ENCODE results near the gene XPO4.
A peak's percentile ranks its signal among the peaks of the same experiment; 100 is the strongest.
"Not testable (repeated sequence)": the region's sequence is repeated elsewhere in the genome, so short reads cannot be mapped to it uniquely, and the experiment has no call there.

XPO4 gene

DNA sequence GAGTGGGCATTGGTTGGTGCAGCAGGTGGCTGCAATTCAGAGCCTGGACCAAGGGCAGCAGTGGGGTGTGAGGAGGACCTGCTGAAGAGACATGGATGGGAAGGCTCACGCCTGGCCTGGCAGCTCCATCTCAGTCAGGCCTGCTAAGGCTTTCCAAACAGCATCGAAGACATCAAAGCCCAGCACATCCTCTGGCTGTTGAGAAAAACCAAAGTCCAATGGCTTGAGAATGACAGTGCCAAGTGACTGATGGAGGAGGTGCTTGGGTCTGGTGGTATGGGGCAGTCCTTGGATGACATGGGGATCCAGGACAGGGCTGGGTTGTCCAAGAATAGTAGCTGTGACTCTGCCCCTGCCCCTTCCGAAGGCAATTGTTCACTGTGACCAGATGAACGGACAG, 19.0 kb upstream of the XPO4 start:
- H3K27me3 ChIP-seq (ENCODE audit: control insufficient read depth, insufficient read depth, low read length) = peaks cover 4% of the 10 kb centered on the region
- no peaks in the 10 kb centered on the region for H3K36me3 ChIP-seq (ENCODE audit: control insufficient read depth, insufficient read depth, low read length)
- no peak overlapping the region for H3K4me3 ChIP-seq (ENCODE audit: low read length)
- no peak overlapping the region for H3K9ac ChIP-seq (ENCODE audit: low read length)
- H3K4me1 ChIP-seq (ENCODE audit: control insufficient read depth, insufficient read depth, low read length) = no peaks in the 10 kb centered on the region
- H3K9me3 ChIP-seq (ENCODE audit: control insufficient read depth, low read length) = no peaks in the 10 kb centered on the region

DNA sequence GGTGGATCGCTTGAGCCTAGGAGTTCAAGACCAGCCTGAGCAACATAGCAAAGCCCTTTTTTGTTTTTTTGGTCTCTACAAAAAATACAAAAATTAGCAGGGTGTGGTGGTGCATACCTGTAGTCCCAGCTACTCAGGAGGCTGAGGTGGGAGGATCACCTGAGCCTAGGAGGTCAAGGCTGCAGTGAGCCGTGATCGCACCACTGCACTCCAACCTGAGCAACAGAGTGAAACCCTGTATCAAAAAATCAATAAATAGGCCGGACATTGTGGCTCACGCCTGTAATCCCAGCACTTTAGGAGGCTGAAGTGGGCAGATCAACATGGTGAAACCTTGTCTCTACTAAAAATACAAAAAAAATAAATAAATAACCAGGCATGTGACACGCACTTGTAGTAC, 13.1 kb upstream of the XPO4 start:
- H3K4me1 ChIP-seq (ENCODE audit: control insufficient read depth, insufficient read depth, low read length); H3K36me3 ChIP-seq (ENCODE audit: control insufficient read depth, insufficient read depth, low read length); H3K27me3 ChIP-seq (ENCODE audit: control insufficient read depth, insufficient read depth, low read length); H3K9me3 ChIP-seq (ENCODE audit: control insufficient read depth, low read length); H3K4me3 ChIP-seq (ENCODE audit: low read length); H3K9ac ChIP-seq (ENCODE audit: low read length): not testable (repeated sequence)

DNA sequence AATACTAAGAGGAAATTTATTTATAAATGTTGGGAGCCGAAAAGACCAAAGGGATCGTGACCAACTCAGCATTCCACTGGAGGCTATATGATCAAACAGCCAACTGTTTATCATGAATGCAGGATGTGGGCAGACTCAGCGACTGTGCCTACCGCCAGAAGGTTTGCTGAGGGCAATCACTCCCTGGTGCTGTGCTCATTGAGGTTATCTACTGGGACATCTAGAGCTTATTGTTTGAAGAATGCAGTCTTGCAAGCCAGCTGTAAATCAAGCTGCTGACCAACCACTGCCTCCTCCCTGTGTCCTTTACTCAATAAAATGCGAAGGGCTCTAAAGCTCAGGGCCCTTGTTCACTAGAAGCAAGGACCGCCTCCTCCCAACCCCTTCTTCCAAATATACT, 8.5 kb upstream of the XPO4 start:
- H3K9me3 ChIP-seq (ENCODE audit: control insufficient read depth, low read length) = no peaks in the 10 kb centered on the region
- H3K4me1 ChIP-seq (ENCODE audit: control insufficient read depth, insufficient read depth, low read length) = no peaks in the 10 kb centered on the region
- no peak overlapping the region for H3K9ac ChIP-seq (ENCODE audit: low read length)
- H3K27me3 ChIP-seq (ENCODE audit: control insufficient read depth, insufficient read depth, low read length) = no peaks in the 10 kb centered on the region
- H3K4me3 ChIP-seq (ENCODE audit: low read length) = no peak overlapping the region
- no peaks in the 10 kb centered on the region for H3K36me3 ChIP-seq (ENCODE audit: control insufficient read depth, insufficient read depth, low read length)

DNA sequence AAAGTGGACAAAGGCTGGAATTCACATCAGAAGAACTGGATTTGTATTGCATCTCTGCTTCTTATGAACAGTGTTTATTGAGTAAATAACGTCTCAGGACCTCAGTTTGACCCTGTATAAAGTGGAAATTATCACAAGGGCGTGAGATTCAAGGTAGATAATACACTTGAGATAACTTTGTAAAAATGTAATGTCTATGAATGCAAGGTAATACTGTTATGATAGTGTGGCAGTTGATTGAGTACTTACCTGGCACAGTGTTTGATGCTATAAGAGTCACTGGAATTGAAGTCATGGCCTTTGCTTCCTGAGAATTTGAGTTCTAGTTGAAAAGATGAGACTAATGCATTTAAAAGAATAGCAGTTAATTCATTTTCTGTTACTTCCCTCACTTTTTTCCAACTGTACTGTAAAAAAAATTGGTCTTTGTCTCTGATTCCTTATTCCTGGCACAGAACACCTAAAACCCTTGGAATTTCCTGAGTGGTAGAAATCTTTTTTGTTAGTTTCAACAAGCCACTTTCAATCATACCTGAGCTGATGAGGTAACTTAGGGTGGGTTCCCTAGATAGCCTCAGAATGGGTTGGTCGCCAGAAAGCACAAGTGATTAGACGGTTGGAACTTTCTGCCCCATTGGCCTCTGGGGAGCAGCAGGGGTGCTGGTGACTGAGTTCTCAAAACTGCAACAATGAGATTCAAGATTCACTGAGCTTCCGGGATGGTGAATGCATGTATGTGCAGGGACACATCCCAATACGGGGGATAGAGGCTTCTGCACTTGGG, 6.4 kb upstream of the XPO4 start:
- no peak overlapping the region for H3K4me3 ChIP-seq (ENCODE audit: low read length)
- no peaks in the 10 kb centered on the region for H3K27me3 ChIP-seq (ENCODE audit: control insufficient read depth, insufficient read depth, low read length)
- no peaks in the 10 kb centered on the region for H3K4me1 ChIP-seq (ENCODE audit: control insufficient read depth, insufficient read depth, low read length)
- no peaks in the 10 kb centered on the region for H3K9me3 ChIP-seq (ENCODE audit: control insufficient read depth, low read length)
- no peak overlapping the region for H3K9ac ChIP-seq (ENCODE audit: low read length)
- no peaks in the 10 kb centered on the region for H3K36me3 ChIP-seq (ENCODE audit: control insufficient read depth, insufficient read depth, low read length)

- Histone ChIP-seq H3K36me3 (ENCODE audit: control insufficient read depth, insufficient read depth, low read length) (no peaks in the 10 kb centered on the region), H3K9me3 (ENCODE audit: control insufficient read depth, low read length) (no peaks in the 10 kb centered on the region), H3K4me3 (ENCODE audit: low read length) (no peak overlapping the region), H3K27me3 (ENCODE audit: control insufficient read depth, insufficient read depth, low read length) (no peaks in the 10 kb centered on the region), H3K9ac (ENCODE audit: low read length) (no peak overlapping the region), H3K4me1 (ENCODE audit: control insufficient read depth, insufficient read depth, low read length) (no peaks in the 10 kb centered on the region)
These were observed 2.4 kb upstream of the XPO4 start for GRCh38 chr13:20904908-20905307.

- Histone ChIP-seq H3K9me3 (ENCODE audit: control insufficient read depth, low read length) (no peaks in the 10 kb centered on the region), H3K36me3 (ENCODE audit: control insufficient read depth, insufficient read depth, low read length) (no peaks in the 10 kb centered on the region), H3K4me1 (ENCODE audit: control insufficient read depth, insufficient read depth, low read length) (no peaks in the 10 kb centered on the region), H3K9ac (ENCODE audit: low read length) (peak overlapping the region; percentile 86), H3K4me3 (ENCODE audit: low read length) (peak overlapping the region; percentile 35), H3K27me3 (ENCODE audit: control insufficient read depth, insufficient read depth, low read length) (no peaks in the 10 kb centered on the region)
These were observed 574 bp upstream of the XPO4 start for GRCh38 chr13:20903164-20903475.

DNA sequence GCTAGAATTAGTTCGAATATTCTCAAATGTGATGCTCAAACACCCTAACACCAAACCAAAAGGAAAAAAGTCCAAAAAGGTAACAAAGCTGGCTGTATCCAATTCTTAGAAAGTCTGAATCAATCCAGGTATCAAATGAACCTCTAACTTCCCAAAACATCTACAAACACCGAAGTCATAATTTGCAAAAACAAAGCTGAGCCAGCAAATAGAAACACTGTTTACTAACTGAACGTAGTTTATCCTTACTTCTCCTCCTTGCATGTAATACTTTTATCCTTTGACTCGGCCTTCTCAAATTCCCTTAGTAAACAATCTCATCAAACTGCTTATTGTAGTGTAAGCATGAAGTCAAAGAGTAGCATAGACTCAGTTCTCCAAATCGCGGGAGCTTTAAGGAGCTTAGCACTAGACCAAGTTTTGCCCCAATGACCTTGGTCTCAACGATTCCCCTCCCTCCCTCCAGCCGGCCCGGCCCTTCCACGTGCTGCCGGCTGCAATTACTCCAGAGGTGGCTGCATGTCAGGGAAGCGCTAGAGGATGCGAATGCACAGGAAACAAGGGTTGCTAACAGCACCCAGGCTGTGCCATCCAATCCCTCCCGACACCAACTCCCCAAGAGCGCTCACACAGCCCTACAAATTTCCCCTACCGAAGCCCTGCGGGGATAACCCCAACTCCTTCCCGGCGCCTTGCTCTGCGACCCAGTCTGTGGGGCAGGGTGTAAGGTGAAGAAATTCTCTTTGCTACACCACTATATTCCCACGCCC, 693 bp downstream of the XPO4 start:
- H3K9me3 ChIP-seq (ENCODE audit: control insufficient read depth, low read length) = no peaks in the 10 kb centered on the region
- H3K9ac ChIP-seq (ENCODE audit: low read length) = peak overlapping the region; percentile 86
- no peaks in the 10 kb centered on the region for H3K36me3 ChIP-seq (ENCODE audit: control insufficient read depth, insufficient read depth, low read length)
- H3K4me1 ChIP-seq (ENCODE audit: control insufficient read depth, insufficient read depth, low read length) = no peaks in the 10 kb centered on the region
- H3K27me3 ChIP-seq (ENCODE audit: control insufficient read depth, insufficient read depth, low read length) = no peaks in the 10 kb centered on the region
- peak overlapping the region; percentile 71 for H3K4me3 ChIP-seq (ENCODE audit: low read length)

- no peaks in the 10 kb centered on the region for H3K36me3 ChIP-seq (ENCODE audit: control insufficient read depth, insufficient read depth, low read length)
- no peaks in the 10 kb centered on the region for H3K4me1 ChIP-seq (ENCODE audit: control insufficient read depth, insufficient read depth, low read length)
- no peaks in the 10 kb centered on the region for H3K27me3 ChIP-seq (ENCODE audit: control insufficient read depth, insufficient read depth, low read length)
- H3K9me3 ChIP-seq (ENCODE audit: control insufficient read depth, low read length) = no peaks in the 10 kb centered on the region
- no peak overlapping the region for H3K4me3 ChIP-seq (ENCODE audit: low read length)
- H3K9ac ChIP-seq (ENCODE audit: low read length) = no peak overlapping the region
These were observed 8.3 kb downstream of the XPO4 start for GRCh38 chr13:20894245-20894644.

DNA sequence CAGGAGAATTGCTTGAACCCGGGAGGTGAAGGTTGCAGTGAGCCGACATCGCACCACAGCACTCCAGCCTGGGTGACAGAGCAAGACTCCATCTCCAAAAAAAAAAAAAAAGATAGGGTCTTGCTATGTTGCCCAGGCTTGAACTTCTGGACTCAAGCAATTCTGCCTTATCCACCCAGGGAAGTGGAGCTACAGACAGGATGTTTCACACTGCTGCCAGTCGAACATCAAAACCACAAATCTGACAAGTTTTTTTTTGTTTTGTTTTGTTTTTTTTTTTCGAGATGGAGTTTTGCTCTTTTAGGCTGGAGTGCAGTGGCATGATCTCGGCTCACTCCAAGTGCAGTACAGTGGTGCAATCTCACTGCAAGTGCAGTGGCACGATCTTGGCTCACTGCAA, 10.8 kb downstream of the XPO4 start:
- Histone ChIP-seq H3K9ac (ENCODE audit: low read length) (no peak overlapping the region), H3K9me3 (ENCODE audit: control insufficient read depth, low read length) (no peaks in the 10 kb centered on the region), H3K4me3 (ENCODE audit: low read length) (no peak overlapping the region), H3K36me3 (ENCODE audit: control insufficient read depth, insufficient read depth, low read length) (no peaks in the 10 kb centered on the region), H3K4me1 (ENCODE audit: control insufficient read depth, insufficient read depth, low read length) (no peaks in the 10 kb centered on the region), H3K27me3 (ENCODE audit: control insufficient read depth, insufficient read depth, low read length) (no peaks in the 10 kb centered on the region)

DNA sequence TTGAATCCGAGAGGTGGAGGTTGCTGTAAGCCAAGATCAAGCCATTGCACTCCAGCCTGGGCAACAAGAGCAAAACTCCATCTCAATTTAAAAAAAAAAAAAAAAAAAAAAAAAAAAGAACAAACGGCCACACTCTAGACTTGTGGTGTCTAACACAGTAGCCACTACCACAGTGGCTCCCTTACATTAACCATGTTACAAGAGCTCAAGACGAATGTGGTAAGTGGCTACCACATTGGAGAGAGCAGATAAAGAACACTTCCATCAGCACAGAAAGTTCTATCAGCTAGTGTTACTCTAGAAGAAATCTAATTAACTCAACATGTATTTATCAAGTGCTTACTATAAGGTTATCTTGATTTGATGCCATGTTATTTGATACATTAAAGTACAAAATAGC, 11.5 kb downstream of the XPO4 start:
- Histone ChIP-seq H3K9me3 (ENCODE audit: control insufficient read depth, low read length) (no peaks in the 10 kb centered on the region), H3K4me1 (ENCODE audit: control insufficient read depth, insufficient read depth, low read length) (no peaks in the 10 kb centered on the region), H3K4me3 (ENCODE audit: low read length) (no peak overlapping the region), H3K27me3 (ENCODE audit: control insufficient read depth, insufficient read depth, low read length) (no peaks in the 10 kb centered on the region), H3K36me3 (ENCODE audit: control insufficient read depth, insufficient read depth, low read length) (no peaks in the 10 kb centered on the region), H3K9ac (ENCODE audit: low read length) (no peak overlapping the region)

- H3K4me3 ChIP-seq (ENCODE audit: low read length); H3K27me3 ChIP-seq (ENCODE audit: control insufficient read depth, insufficient read depth, low read length); H3K9me3 ChIP-seq (ENCODE audit: control insufficient read depth, low read length); H3K9ac ChIP-seq (ENCODE audit: low read length); H3K36me3 ChIP-seq (ENCODE audit: control insufficient read depth, insufficient read depth, low read length); H3K4me1 ChIP-seq (ENCODE audit: control insufficient read depth, insufficient read depth, low read length): not testable (repeated sequence)
These were observed 12.0 kb downstream of the XPO4 start for GRCh38 chr13:20890540-20890939.

DNA sequence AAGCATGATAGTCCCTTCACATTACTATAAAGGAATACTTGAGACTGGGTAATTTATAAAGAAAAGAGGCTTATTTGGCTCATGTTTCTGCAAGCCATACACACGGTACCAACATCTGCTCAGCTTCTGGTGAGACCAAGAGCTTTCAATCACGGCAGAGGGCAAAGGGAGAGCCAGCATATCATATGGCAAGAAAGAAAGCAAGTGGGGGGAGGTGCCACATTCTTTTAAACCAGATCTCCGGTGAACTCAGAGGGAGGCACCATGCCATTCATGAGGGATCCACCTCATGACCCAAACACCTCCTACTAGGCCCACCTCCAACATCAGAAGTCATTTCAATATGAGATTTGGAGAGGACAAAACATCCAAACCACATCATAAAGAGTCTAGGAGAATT, 20.3 kb downstream of the XPO4 start:
- H3K9me3 ChIP-seq (ENCODE audit: control insufficient read depth, low read length) = no peaks in the 10 kb centered on the region
- H3K27me3 ChIP-seq (ENCODE audit: control insufficient read depth, insufficient read depth, low read length) = no peaks in the 10 kb centered on the region
- H3K9ac ChIP-seq (ENCODE audit: low read length) = no peak overlapping the region
- no peaks in the 10 kb centered on the region for H3K36me3 ChIP-seq (ENCODE audit: control insufficient read depth, insufficient read depth, low read length)
- H3K4me1 ChIP-seq (ENCODE audit: control insufficient read depth, insufficient read depth, low read length) = no peaks in the 10 kb centered on the region
- no peak overlapping the region for H3K4me3 ChIP-seq (ENCODE audit: low read length)

Measured in mucosa of stomach (tissue), 1 donor.